GM12873 (cell line): ENCODE data around the gene NME9.

Experiments used
- CTCF ChIP-seq: IDR thresholded peaks from 2 replicates; pipeline ENCODE4 v1.5.1; 2012; ENCODE audit warnings: low read depth, mild to moderate bottlenecking, moderate library complexity, low read length, control low read depth; ENCODE audit not compliant: insufficient read depth; ENCODE audit errors: missing control alignments

Gene NME9

GRCh38 chr3:138373736-138374094, 44.1 kb upstream of the NME9 start:
- TF ChIP-seq CTCF, result no peak

DNA sequence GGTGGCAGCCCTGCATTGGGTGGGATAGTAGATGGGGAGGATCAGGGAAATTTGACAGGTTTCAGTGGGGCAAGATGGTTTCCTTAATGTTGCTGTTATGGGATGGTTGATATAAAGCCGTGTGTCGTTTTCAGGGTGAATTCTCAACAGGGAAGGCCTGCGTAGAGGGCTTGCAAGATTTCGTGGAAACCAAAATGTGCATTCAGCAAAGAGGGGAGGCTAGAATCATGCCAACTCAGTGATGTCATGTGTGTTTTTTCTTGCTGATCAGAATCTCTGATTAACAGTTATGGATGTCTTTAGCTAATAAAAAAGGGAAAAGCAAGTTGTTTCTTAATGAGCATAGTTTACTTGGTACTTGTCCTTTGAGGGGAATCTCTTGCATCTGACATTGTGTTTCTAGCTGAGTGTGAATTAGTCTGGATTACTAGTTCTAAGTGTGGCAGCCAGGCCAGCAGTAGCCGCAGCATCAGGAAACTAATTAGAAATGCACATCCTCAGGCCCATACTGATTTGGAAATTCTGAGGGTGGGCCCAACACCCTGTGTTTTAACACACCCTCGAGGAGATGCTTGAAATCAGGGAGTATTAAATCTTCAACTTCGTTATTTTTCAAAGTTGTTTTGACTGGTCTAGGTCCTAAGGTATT, 43.6 kb upstream of the NME9 start:
- no peak for TF ChIP-seq CTCF

GRCh38 chr3:138371070-138371965, 41.7 kb upstream of the NME9 start:
- no peak for TF ChIP-seq CTCF

DNA sequence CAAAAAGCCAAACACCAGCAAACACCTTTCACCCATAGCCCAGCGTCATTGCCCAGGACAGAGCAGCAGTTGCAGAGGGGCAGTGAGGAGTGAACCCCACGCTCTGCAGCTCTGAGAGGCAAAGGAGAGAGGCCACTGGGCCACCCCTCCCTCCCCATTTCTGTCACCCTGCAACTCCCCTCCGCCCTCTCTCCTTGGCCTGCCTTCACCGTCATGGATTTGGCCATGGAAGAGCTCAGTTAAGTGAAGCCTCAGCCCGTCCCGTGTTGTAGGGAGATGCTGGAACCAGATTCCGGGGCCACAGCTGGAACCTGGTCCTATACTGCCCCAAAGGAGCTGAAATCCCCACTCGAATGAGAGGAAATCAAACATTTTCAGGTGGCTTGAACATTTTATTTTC, 40.7 kb upstream of the NME9 start:
- TF ChIP-seq CTCF, result no peak

- no peak for TF ChIP-seq CTCF
These were observed 39.7 kb upstream of the NME9 start for GRCh38 chr3:138369151-138369900.

- no peak for TF ChIP-seq CTCF
These were observed 38.3 kb upstream of the NME9 start for GRCh38 chr3:138367911-138368310.

- no peak for TF ChIP-seq CTCF
These were observed 37.7 kb upstream of the NME9 start for GRCh38 chr3:138367326-138367850.
